Stimulated activated CD8-positive, alpha-beta memory T cell treated with anti-CD3 and anti-CD28 coated beads, Interleukin-4, amount 100 ng/mL, for 24 hours (primary cell): ENCODE data around the gene ARRDC3.

Source experiments
- DNase-seq: peaks from one replicate; pipeline ENCODE4 v3.0.0-alpha.2; 2020; ENCODE audit warnings: low read depth

The ARRDC3 gene

GRCh38 chr5:91384671-91385430, 1.7 kb upstream of the ARRDC3 start:
- DNase-seq = no peak

DNA sequence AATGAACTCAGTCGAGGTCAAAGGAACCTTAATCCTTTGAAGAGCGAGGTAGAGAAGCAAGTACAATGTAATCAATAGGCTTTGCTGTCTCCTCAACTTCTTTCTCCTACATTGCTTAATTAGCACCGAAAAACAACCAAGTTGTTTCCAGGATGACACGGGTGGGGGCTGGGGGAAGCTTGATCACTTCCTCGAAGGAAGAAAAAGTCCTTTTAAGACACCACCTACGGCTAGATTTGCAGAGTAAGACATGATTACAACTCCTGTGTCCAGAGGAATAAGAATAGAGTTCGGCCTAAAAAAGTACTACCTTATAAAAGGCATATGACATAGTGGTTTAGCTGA, 811 bp upstream of the ARRDC3 start:
- no peak for DNase-seq

- DNase-seq = peak; percentile 20
Observed at GRCh38 chr5:91382530-91383026, 539 bp downstream of the ARRDC3 start.

- peak; percentile 52 for DNase-seq
Observed at GRCh38 chr5:91381774-91382359, 1.2 kb downstream of the ARRDC3 start.

- DNase-seq = no peak
Observed at GRCh38 chr5:91381239-91381773, 1.8 kb downstream of the ARRDC3 start.

GRCh38 chr5:91380491-91381238, 2.5 kb downstream of the ARRDC3 start:
- peak; percentile 97 for DNase-seq

- DNase-seq = peak; percentile 92
Observed at GRCh38 chr5:91379914-91380490, 3.1 kb downstream of the ARRDC3 start.

GRCh38 chr5:91379246-91379913, 3.7 kb downstream of the ARRDC3 start:
- DNase-seq = no peak

DNA sequence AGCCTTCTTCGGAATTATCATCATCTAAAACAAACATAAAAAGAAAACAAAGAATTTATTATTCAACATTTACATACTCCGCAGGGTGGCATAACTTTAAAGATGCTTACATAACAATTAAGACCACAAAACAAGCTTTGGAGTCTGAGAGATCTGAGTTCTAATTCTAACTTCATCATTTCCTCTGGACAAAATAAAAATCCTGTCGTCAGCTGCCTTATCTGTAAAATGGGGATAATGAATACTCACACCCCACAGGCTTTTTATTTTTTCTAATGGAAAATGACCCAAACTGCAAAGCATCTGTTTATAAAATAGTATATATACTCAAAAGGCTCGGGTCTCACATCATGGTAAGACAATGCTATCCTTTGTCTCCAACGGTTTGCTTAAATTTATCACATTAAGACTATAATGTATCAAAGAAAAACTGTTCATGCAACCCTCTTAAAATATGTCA, 4.3 kb downstream of the ARRDC3 start:
- no peak for DNase-seq

GRCh38 chr5:91374893-91375520, 8.1 kb downstream of the ARRDC3 start:
- DNase-seq = no peak

- DNase-seq = no peak
Observed at GRCh38 chr5:91373600-91373999, 9.5 kb downstream of the ARRDC3 start.

GRCh38 chr5:91373006-91373405, 10.1 kb downstream of the ARRDC3 start:
- DNase-seq = no peak

DNA sequence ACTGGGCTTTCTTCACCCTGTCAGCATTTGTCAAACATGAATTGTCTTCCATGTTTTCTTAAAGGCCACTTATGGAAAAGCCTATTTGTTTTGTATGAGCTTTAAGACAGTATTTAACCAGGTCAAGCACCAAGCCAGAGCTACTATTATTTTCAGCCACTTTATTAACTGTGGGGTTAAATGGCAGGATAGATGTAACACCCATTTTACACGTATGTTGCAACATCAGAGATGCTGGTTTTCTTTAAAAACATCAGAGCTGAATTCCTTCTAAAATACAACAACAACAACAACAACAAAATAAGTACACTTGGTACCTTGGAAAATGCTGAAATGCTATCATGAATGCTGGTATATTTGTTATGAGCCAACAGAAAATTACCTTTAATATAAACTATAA, 13.6 kb downstream of the ARRDC3 start:
- no peak for DNase-seq

DNA sequence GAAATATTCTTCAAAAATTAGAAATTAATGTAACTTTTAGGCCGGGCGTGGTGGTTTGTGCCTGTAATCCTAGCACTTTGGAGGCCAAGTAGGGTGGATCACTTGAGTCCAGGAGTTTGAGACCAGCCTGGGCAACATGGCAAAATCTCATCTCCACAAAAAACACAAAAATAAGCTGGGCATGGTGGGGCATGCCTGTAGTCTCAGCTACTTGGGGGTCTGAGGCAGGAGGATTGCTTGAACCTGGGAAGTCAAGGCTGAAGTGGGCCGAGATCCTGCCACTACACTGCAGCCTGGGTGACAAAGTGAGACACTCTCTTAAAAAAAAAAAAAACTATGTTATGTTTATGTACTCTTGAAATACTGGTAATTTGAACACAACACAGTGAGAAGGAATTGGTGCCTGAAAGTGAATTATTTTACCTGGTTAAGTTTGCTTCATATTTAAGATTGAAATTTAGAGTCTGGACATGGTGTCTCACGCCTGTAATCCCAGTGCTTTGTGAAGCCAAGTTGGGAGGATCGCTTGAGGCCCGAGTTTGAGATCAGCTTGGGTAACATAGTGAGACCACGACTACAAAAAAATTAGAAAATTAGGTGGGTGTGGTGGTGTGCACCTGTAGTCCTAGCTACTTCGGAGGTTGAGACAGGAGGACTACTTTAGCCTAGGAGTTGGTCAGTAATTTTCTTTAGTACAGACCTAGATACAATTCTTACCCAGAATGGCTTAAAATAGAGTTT, 15.0 kb downstream of the ARRDC3 start:
- no peak for DNase-seq

- DNase-seq = no peak
Observed at GRCh38 chr5:91367344-91367743, 15.8 kb downstream of the ARRDC3 start.

DNA sequence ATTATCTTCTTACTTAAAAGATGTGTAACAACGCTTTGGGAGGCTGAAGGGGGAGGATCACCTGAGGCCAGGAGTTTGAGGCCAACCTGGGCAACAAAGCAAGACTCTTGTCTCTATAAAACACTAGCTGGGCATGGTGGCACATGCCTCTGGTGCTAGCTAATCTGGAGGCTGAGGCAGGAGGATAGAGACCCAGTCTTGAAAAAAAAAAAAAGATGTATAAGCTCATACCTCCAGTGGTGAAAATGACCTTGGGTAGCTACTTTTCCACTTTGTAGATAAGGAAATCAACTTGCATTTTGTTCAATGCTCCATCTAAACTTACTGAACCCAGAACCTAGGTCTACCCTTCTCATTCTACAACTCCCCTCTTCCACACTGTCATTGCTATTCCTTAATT, 16.6 kb downstream of the ARRDC3 start:
- no peak for DNase-seq

DNA sequence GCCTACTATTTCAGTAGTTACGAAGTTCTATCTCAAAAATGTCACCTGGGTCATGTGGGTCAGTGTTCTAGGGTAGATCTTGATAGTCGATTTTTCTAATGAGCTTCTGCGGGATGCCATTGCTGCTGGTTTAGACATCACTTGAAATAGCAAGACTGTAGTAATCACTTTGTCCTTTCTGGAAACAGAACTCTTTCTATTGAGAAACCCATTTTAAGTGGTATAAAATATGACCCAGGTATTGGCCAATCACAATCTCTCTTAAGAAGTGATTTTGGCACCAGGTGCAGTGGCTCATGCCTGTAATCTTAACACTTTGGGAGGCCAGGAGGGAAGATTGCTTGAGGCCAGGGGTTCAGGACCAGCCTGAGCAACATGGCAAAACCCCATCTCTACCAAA, 17.6 kb downstream of the ARRDC3 start:
- DNase-seq = no peak

DNA sequence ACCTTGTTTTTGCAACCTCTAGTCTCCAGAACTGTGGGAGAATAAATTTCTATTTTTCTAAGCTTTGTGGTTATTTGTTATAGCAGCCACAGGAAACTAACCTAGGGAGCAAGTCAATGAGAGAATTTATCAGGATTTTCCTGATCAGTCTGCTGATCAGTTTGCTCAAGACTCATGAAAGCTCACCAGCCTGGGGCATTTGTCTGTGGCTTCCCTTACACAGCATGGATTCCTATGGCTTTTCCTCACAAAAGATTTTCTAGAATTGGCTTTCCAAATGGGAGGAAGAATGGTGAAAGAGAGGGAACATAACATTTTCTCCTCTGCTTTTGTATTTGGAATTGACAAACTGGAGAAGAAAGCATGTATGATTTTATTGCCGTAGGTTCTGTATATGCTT, 20.2 kb downstream of the ARRDC3 start:
- DNase-seq = no peak

- no peak for DNase-seq
Observed at GRCh38 chr5:91361790-91362189, 21.3 kb downstream of the ARRDC3 start.

- no peak for DNase-seq
Observed at GRCh38 chr5:91361055-91361701, 21.9 kb downstream of the ARRDC3 start.
